Choroid plexus epithelial cell (primary cell): ENCODE measurements around the gene TMEM81.

Source experiments
- DNase-seq: peaks from one replicate; pipeline ENCODE4 v3.0.0-alpha.2; 2010; ENCODE audit warnings: low read depth
- H3K4me3 ChIP-seq: 2 replicates; pipeline ENCODE4 v1.5.1; 2011; ENCODE audit warnings: low read depth, mild to moderate bottlenecking, control low read depth, low read length, moderate library complexity
- CTCF ChIP-seq: conservative IDR thresholded peaks from 2 replicates; pipeline ENCODE4 v1.5.1; 2011; ENCODE audit warnings: low read depth, mild to moderate bottlenecking, control low read depth, inconsistent platforms, low read length, moderate library complexity

TMEM81 gene

GRCh38 chr1:205041998-205042910, 42.0 kb downstream of the TMEM81 start:
- no peak for TF ChIP-seq CTCF
- no peak overlapping the region for H3K4me3 ChIP-seq
- no peak for DNase-seq

GRCh38 chr1:205041001-205041715, 43.1 kb downstream of the TMEM81 start:
- no peak for TF ChIP-seq CTCF
- H3K4me3 ChIP-seq: no peak overlapping the region
- DNase-seq: no peak

DNA sequence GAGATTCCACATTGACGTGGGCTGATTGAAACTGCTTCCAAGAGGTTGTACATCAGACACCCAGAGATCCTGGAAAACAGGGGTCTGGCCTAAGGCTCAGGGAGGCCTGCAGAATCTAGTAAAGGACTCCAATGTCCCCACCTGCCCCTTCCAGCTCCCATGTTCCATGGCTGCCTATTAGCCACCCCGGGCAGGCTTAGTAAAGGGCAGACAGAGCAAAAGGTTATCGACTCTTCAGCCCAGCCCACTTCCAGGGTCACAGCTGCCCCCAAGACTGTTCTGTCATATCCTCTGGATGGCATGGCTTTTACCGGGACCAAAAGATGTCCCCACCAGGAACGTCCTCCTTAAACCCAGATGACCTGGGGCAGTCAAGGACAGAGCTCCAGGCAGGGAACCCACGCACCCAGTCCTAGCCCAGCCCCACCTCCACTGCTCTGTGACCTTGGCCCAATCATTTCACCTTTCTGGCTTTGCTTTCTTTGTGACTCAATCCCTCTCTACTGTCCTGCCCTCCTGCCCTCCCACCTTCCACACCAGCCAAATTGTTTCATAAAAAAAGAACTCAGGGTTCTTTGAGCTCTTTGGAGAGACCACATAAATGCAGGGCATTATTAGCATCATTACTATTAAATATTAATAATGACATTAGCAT, 46.0 kb downstream of the TMEM81 start:
- DNase-seq: no peak
- no peak overlapping the region for H3K4me3 ChIP-seq
- no peak for TF ChIP-seq CTCF

- TF ChIP-seq CTCF: no peak
- H3K4me3 ChIP-seq: no peak overlapping the region
- DNase-seq: no peak
These were observed 46.7 kb downstream of the TMEM81 start for GRCh38 chr1:205037539-205037938.
